NCI-H146 treated with DMSO at 0.1 percent for 48 hours (cell line): Measurements from ENCODE around the gene TESK1.

Experiments used
- DNase-seq: peaks from one replicate; lab custom pipeline; 2025; ENCODE audit not compliant: unreplicated experiment; lab: John Stamatoyannopoulos, UW

TESK1 gene

GRCh38 chr9:35604578-35605350 lies at the start of gene TESK1:
TSS of gene TESK1 (plus strand) at chr9:35605262. CDS start at chr9:35605620, 358 bp downstream.
- peak; percentile 72 for DNase-seq

DNA sequence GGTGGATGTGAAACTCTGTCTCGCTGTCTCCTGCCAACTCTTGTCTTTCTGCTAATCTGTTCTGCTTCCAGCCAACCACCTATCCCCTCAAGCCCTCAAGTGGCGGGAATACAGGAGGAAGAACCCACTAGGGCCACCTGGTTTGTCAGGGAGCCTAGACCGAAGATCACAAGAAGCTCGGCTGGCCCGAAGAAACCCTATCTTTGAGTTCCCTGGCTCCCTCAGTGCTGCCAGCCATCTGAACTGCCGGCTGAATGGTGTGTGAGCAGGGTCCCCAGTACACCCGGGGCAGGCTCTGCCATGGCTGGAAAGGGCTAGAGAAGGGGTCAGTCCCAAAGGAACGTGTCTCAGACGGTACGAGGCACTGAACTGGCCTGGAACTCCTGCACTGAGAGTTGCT lies 49.2 kb upstream of the TESK1 start:
- no peak for DNase-seq

- no peak for DNase-seq
These were observed 48.3 kb upstream of the TESK1 start for GRCh38 chr9:35556776-35557175.

- DNase-seq: no peak
These were observed 47.7 kb upstream of the TESK1 start for GRCh38 chr9:35557320-35557719.

GRCh38 chr9:35558185-35558584 lies 46.9 kb upstream of the TESK1 start:
- no peak for DNase-seq

DNA sequence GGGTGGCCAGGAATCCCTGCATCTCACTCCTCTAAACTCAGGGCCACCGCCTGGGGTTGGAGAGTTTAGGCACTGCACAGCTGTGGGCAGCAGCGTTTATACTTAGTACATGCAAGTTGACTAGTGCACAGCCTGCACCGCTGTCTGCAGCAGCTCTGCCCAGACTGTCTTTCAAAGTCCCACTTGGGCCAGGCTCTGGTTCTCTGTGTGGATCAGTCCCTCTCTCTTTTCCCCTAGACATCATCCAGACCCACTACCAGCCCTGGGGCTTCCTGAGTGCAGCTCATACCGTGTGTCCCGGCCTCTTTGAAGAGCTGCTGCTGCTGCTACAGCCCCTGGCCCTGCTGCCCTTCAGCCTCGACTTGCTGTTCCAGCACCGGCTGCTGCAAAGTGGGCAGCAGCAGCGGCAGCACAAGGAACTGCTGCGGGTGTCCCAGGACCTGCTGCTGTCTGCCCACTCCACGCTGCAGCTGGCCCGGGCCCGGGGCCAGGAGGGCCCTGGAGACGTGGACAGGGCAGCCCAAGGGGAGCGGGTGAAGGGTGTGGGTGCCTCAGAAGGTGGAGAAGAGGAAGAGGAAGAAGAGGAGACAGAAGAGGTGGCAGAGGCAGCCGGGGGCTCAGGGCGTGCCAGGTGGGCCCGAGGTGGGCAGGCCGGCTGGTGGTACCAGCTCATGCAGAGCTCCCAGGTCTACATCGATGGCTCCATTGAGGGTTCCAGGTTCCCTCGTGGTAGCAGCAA lies 45.1 kb upstream of the TESK1 start:
- DNase-seq: no peak

DNA sequence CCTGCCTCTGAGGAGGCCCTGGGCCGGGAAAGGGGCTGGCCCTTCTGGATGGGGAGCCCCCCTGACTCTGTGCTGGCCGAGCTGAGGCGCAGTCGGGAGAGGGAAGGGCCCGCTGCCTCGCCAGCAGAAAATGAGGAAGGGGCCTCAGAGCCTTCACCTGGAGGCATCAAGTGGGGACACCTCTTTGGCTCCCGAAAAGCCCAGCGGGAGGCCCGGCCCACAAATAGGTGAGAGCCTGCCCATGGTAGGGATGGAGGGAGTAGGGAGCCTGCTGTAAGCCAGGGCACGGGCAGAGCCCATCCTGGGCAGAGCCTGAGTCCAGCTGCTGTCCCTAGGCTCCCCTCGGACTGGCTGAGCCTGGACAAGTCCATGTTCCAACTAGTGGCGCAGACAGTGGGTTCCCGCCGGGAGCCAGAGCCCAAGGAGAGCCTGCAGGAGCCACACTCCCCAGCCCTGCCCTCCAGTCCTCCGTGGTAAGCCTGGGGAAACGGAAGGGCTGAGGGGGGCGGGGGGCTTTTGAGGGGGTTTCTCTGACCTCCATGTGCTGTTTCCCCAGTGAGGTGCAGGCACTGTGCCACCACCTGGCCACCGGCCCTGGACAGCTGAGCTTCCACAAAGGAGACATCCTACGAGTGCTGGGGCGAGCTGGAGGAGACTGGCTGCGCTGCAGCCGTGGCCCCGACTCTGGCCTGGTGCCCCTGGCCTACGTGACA lies 44.3 kb upstream of the TESK1 start:
- no peak for DNase-seq

- DNase-seq: no peak
These were observed 43.4 kb upstream of the TESK1 start for GRCh38 chr9:35561468-35562261.

- no peak for DNase-seq
These were observed 41.9 kb upstream of the TESK1 start for GRCh38 chr9:35562895-35563780.

GRCh38 chr9:35563791-35564197 lies 41.3 kb upstream of the TESK1 start:
- no peak for DNase-seq

DNA sequence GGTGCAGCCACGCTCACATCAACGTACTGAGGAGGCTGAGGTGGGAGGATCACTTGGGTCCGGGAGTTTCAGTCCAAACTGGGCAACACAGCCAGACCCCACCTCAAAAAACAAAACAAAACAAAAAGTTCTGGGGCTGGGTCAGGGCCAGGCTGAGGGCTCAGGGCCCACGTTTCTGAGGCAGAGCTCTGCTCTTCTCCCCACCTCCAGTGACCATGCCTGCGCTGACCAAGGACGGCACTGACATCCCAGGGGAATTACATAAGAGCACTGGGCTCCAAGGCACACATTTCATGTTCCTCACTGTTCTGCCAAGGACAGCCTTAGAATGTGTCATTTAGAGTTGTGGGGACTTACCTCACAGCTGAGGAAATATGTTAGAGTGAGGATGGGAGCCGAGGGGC lies 40.4 kb upstream of the TESK1 start:
- no peak for DNase-seq

DNA sequence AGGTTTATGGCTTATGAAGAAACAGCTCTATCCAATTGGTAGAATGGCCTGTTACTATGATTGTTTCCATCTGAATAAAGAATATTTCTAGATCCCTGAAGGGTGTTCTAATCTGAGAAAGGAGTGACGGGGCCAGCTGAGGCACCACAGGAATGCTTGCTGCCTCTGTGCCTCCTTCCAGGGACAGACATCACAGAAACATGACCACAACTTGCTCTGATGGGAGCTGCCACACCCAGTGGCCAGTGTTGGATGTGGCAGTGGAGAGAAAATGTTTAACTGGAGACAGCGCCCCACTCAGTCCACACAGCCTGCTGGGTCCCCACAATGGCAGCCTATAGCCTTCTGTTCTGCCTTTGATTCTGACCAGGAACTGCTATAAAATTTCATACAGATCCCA lies 38.6 kb upstream of the TESK1 start:
- no peak for DNase-seq

- no peak for DNase-seq
These were observed 36.9 kb upstream of the TESK1 start for GRCh38 chr9:35568196-35568595.

- no peak for DNase-seq
These were observed 35.9 kb upstream of the TESK1 start for GRCh38 chr9:35569206-35569605.

DNA sequence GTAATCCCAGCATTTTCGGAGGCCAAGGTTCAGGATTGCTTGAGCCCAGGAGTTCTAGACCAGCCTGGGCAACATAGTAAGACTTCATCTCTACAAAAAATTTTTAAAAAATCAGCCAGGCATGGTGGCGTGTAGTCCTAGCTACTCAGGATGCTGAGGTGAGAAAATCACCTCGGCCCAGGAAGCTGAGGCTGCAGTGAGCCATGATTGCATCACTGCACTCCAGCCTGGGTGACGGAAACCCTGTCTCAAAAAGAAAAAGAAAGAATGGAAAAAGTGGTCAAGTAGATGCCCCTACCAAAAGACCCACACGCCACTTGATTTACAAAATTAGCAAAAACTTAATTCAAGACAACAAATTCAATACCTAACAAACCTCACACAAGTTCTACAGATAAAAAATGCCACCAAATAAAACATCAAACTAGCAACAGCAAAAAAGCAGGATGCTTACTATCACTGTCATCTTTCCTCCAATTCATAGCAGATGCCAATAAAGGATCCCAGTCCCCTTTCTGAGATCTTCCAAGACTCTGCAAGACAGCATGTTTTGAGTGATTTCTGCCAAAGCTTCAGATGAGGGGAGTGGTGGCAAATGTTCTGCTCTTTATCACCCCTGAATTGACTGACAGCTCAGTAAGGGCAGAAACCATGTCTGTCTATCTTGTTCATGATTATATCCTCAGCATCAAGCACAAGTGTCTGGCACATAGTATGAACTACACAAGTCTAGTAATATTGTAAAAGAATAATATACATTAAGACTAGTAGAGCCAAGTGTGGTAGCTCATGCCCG lies 34.2 kb upstream of the TESK1 start:
- no peak for DNase-seq

- DNase-seq: no peak
These were observed 30.4 kb upstream of the TESK1 start for GRCh38 chr9:35574578-35575122.

DNA sequence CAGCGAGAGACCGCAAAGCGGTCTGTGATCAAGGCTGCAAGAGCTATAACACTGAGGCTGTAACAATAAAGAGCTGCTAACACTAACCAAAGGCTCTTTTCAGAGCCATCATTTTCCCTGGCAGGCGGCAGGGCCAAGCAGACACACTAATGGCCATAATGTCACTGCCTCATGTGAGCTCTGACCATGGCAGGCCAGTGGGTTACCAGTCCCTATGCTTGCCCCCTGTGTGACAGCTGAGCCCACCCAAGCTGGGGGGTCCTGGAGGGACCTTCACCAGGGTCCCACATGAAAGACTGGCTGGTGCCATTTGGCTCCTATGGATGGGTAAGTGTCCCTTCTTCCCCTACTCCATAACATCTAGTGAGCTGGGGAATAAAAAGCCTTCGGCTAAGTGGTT lies 29.6 kb upstream of the TESK1 start:
- no peak for DNase-seq

DNA sequence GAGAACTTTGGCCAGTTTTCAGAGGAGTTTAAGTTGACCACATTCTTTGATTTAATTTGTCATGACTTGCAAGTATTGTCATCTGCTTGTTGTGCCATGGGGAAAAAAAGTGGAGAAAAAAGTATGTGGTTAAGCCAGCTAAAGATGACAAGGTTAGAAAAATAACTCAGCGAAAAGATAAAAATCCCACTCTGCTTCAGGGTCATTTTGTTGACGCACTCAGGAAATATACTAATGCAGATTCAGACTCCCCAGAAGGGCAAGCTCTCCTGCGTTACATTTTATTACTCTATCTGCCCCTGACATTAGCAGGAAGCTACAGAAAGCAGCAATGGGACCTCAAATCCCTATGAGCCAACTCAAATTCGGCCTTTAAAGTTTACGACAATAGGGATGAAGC lies 27.6 kb upstream of the TESK1 start:
- no peak for DNase-seq

GRCh38 chr9:35579130-35579529 lies 25.9 kb upstream of the TESK1 start:
- no peak for DNase-seq
